Right lobe of liver (tissue), 6 donors: Measurements from ENCODE around the gene SLC5A3. TPM values are rescaled to one million over a fixed set of nuclear protein-coding genes. Genes with fewer than 3 reads are reported as not detected.
A peak's percentile ranks its signal among the peaks of the same experiment; 100 is the strongest.

Experiments used
- ATAC-seq, 4 donors: fragments of 200-7000 bp; cut with Tn5 transposase; one replicate each; pipeline ENCODE4 v1.9.1; 2020; ENCODE audit warnings: mild to moderate bottlenecking in 4 of 4, moderate library complexity in 4 of 4
- DNase-seq, 3 donors: peaks; one replicate each; pipeline ENCODE4 v3.0.0-alpha.2; 2020
- H3K27ac ChIP-seq, 3 donors: fragments of 200-600 bp; one replicate each; pipeline ENCODE4 v1.8.0; 2022
- H3K27me3 ChIP-seq, 2 donors: fragments of 200-600 bp; one replicate each; pipeline ENCODE4 v1.8.0; 2022
- H3K36me3 ChIP-seq, 4 donors: fragments of 200-600 bp; sonication (generic) in 1 of 4; one replicate each; pipeline versions ENCODE4 v1.5.1 to v1.8.0; 2017 to 2022; ENCODE audit warnings: control low read depth in 1 of 4
- H3K4me1 ChIP-seq, 4 donors: fragments of 200-600 bp; sonication (generic) in 1 of 4; one replicate each; pipeline versions ENCODE4 v1.5.1 to v1.8.0; 2017 to 2022; ENCODE audit warnings: control low read depth in 1 of 4
- H3K4me3 ChIP-seq, 3 donors: fragments of 200-600 bp; one replicate each; pipeline ENCODE4 v1.8.0; 2022
- H3K9me3 ChIP-seq, 4 donors: fragments of 200-600 bp; sonication (generic) in 1 of 4; one replicate each; pipeline versions ENCODE4 v1.5.1 to v1.8.0; 2017 to 2022; ENCODE audit warnings: control low read depth in 1 of 4
- CTCF ChIP-seq, 4 donors: fragments of 200-600 bp in 3 of 4; fragments of 450-650 bp in 1 of 4; IDR thresholded peaks; one replicate each; pipeline versions ENCODE4 v1.5.1 to v1.8.0; 2016 to 2022; ENCODE audit warnings: antibody characterized with exemption in 4 of 4, mild to moderate bottlenecking in 2 of 4
- POLR2A ChIP-seq: fragments of 450-650 bp; IDR thresholded peaks from one replicate; pipeline ENCODE4 v1.6.1; 2017; ENCODE audit warnings: antibody characterized with exemption, mild to moderate bottlenecking
- WGBS: methylation state at CpG from one replicate; pipeline ENCODE4 v1.1.6; 2018; ENCODE audit warnings: low coverage, low lambda C conversion rate; ENCODE audit not compliant: insufficient coverage; ENCODE audit errors: missing lambda C conversion rate; 5-methylcytosine and 5-hydroxymethylcytosine counted together
- intact Hi-C, 2 donors: fragments of 100-400 bp; cut with DNase I; formaldehyde crosslinking; loops; one replicate each; pipeline versions ENCODE4 v1.11.2 to v1.14.1; 2022
- total RNA-seq, 6 experiments: library from RNA; depleted of rRNA in 2 of 6; stranded (reverse); fragments of >200 nt in 2 of 6; fragmentation: NEBNext Ultra II Directional in 3 of 6; extraction: Animal tissue kit (Norgen Biotek cat#: 25700) in 3 of 6; gene quantifications; one replicate each; pipeline versions ENCODE4 v1.1.0 to v1.2.4, GENCODE V29; 2016 to 2023
- donor health status: DM: no; HTN: yes; CAD: no.
- donor health status: DM: no; HTN: no; CAD: no.
- donor health status: DM: no; HTN: no; CAD: no.
- donor health status: DM: no; HTN: yes; CAD: no.
- donor health status: DM: no; HTN: yes; CAD: no.

SLC5A3 gene
- total RNA-seq, 6 experiments from 2014 or later = 8.0 to 12.7 (median 10.1) TPM

GRCh38 chr21:34097442-34097841, 24.1 kb downstream of the SLC5A3 start:
- Histone ChIP-seq H3K27me3 (no peaks in the 10 kb centered on the region), H3K27ac (no peak overlapping the region), H3K4me3 (no peak overlapping the region), H3K9me3 (no peaks in the 10 kb centered on the region), H3K4me1 (peaks cover 0 to 8% (median 2%) of the 10 kb centered on the region in 4 donors), H3K36me3 (no peaks in the 10 kb centered on the region)
- WGBS = 74% methylated on average over 2 of the region's 2 CpGs
- no peak for TF ChIP-seq CTCF (IDR thresholded peaks at IDR 0.05)
- TF ChIP-seq POLR2A = no peak
- DNase-seq (no peak), ATAC-seq (no peak)
- intact Hi-C loops = no loop called here

DNA sequence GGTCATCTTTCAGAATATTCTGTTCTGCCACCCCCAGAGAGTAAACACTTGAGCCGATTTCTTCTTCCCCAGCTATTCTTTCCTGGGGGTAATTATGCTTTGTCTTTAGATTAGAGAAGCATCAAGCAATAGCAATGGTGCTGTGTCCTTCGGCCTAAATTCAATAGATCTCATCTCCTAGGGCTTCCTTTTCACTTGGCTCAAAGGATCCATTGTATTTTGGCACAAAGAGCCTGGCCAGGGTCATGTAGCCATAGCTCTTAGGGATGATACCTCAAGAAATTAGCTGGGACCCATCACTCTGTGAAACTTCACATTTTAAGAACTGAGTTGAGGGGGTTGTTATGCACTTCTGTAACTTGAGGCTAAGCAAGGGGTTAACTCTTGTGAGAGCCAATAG, 27.0 kb downstream of the SLC5A3 start:
- Histone ChIP-seq H3K36me3 (no peaks in the 10 kb centered on the region), H3K9me3 (no peaks in the 10 kb centered on the region), H3K4me3 (no peak overlapping the region), H3K4me1 (peaks cover 0 to 1% (median under 1%) of the 10 kb centered on the region in 4 donors), H3K27me3 (no peaks in the 10 kb centered on the region), H3K27ac (no peak overlapping the region)
- intact Hi-C loops = no loop called here
- DNase-seq = no peak
- WGBS = 100% methylated on average over 2 of the region's 2 CpGs
- TF ChIP-seq CTCF (IDR thresholded peaks at IDR 0.05) (no peak), POLR2A (no peak)
- no peak for ATAC-seq

GRCh38 chr21:34100790-34101189, 27.4 kb downstream of the SLC5A3 start:
- 56% methylated on average over 4 of the region's 4 CpGs for WGBS
- DNase-seq (no peak), ATAC-seq (peak in 1 of 4 donors; percentile 30)
- intact Hi-C loops = no loop called here
- Histone ChIP-seq H3K27me3 (no peaks in the 10 kb centered on the region), H3K4me1 (no peaks in the 10 kb centered on the region), H3K9me3 (no peaks in the 10 kb centered on the region), H3K4me3 (no peak overlapping the region), H3K27ac (no peak overlapping the region), H3K36me3 (no peaks in the 10 kb centered on the region)
- TF ChIP-seq POLR2A (no peak), CTCF (IDR thresholded peaks at IDR 0.05) (no peak)

DNA sequence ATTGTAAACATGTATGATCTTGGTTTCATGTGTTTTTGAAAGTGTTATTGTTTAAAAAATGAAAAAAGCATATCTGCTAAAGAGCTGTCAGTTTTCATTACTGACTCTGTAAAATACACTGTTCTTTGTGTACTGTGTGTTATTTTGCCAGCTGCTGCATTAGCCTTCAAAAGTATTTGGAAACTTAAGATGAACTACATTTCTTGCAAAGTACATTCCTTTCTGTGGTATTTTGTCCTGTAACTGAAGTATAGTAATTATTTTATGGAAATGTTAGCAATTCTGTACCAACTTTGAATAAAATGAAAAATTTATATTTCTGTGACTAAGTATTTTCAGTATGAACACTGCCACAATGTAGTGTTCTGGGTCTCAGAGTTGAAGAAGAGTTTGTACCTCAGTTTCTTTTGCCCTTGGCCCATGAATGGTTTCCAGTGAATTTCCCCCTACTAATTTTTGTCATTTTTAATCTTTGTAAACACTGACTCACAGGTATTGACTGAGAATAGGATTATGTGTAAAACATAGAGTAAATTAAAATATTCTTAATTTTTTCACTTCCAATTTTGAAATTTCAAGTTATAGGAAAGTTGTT, 32.7 kb downstream of the SLC5A3 start:
- intact Hi-C loops = no loop called here
- no peaks in the 10 kb centered on the region for H3K4me1 ChIP-seq

More for the DNA sequence above, 32.7 kb downstream of the SLC5A3 start:
- TF ChIP-seq POLR2A (no peak), CTCF (IDR thresholded peaks at IDR 0.05) (no peak)
- ATAC-seq (no peak), DNase-seq (no peak)
- Histone ChIP-seq H3K27me3 (no peaks in the 10 kb centered on the region), H3K36me3 (no peaks in the 10 kb centered on the region), H3K9me3 (no peaks in the 10 kb centered on the region), H3K4me3 (no peak overlapping the region), H3K27ac (no peak overlapping the region)
